ENCODE measurements around the gene YWHAQ.

The YWHAQ gene

DNA sequence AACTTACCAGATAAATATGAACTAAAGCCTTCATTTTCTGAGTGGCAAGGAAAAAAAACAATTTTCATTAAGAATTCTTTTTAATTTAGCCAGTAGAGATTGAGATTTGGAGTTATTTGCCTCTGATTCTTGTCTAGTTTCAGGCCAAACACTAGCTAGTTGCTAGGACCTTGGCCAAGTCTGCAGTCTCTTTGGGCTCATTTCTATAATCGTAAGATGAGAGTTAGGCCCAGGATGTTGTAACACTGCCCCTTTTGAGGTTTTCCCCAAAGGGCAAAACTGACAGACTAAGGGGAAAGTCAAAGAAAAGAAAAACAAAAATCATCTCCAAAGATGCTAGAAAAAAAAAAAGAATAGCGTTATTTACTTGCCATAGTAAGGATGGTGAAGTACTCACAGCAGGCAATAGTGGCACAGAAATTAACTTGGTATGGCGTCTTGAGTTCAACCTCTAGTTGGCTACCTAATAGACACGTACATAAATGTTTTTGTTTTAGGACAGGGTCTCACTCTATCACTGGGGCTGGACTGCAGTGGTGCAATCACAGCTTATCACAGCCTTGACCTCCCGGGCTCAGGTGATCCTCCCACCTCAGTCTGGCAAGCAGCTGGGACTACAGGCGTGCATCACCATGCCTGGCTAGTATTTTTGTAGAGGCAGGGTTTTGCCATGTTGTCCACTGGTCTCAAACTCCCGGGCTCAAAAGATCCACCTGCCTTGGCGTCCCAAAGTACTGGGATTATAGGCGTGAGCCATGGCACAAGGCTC lies 52.1 kb downstream of the YWHAQ start:
- DNase-seq: no peak

DNA sequence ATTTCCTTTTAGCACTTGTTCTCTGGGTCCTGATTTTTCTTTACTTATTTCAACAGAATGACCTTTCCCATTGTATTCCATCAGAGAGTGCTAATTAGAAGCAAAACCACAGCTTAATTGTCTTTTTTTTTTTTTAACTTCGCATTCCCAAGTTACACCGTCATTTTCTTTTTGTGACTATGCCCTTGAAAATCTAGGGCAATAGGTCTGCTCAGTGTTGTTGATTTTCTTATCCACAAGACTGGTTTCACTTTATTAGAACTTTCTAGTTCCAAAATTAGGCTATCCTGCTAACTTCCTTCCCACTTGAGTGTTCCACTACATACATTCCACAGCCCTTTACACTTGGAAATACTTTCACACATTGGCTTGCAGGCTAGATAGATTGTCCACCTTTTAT lies 56.5 kb downstream of the YWHAQ start:
- H3K36me3 ChIP-seq (ENCODE audit: control insufficient read depth, insufficient read depth, low read length): no peaks in the 10 kb centered on the region
- H3K4me1 ChIP-seq (ENCODE audit: control insufficient read depth, insufficient read depth, low read length, poor library complexity, severe bottlenecking): no peaks in the 10 kb centered on the region
- H3K9me3 ChIP-seq (ENCODE audit: control insufficient read depth, low read length): no peaks in the 10 kb centered on the region
- no peak overlapping the region for H3K27ac ChIP-seq (ENCODE audit: insufficient read depth, low read length, poor library complexity, severe bottlenecking)
- no peak overlapping the region for H3K4me3 ChIP-seq (ENCODE audit: insufficient read depth, low read depth, low read length, poor library complexity, severe bottlenecking)
- H3K27me3 ChIP-seq (replicated peaks; ENCODE audit: control insufficient read depth, insufficient read depth, low read length, poor library complexity, severe bottlenecking): no peaks in the 10 kb centered on the region
- no peak for DNase-seq

More for the DNA sequence above, 52.1 kb downstream of the YWHAQ start:
- H3K27me3 ChIP-seq (replicated peaks; ENCODE audit: control insufficient read depth, insufficient read depth, low read length, poor library complexity, severe bottlenecking): no peaks in the 10 kb centered on the region
- H3K9me3 ChIP-seq (ENCODE audit: control insufficient read depth, low read length): no peaks in the 10 kb centered on the region
- no peak overlapping the region for H3K27ac ChIP-seq (ENCODE audit: insufficient read depth, low read length, poor library complexity, severe bottlenecking)
- H3K4me3 ChIP-seq (ENCODE audit: insufficient read depth, low read depth, low read length, poor library complexity, severe bottlenecking): no peak overlapping the region
- H3K4me1 ChIP-seq (ENCODE audit: control insufficient read depth, insufficient read depth, low read length, poor library complexity, severe bottlenecking): no peaks in the 10 kb centered on the region
- H3K36me3 ChIP-seq (ENCODE audit: control insufficient read depth, insufficient read depth, low read length): peaks cover 1% of the 10 kb centered on the region

DNA sequence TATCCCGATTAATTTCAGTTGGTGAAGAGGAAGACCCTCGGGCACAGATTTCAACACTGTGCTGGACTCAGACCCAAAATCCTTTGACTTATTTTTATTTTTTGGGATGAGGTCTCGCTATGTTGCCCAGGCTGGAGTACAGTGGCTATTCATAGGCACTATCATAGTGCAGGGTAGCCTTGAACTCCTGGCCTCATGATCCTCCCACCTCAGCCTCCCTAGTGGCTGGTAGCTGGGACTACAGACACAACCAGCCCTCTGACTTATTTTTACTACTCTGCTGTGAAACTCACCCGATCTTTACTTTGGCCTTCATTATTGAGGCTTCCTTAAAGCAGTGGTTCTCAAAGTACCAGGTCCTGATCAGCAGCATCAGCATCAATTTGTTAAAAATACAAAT lies 57.0 kb downstream of the YWHAQ start:
- H3K36me3 ChIP-seq (ENCODE audit: control insufficient read depth, insufficient read depth, low read length): no peaks in the 10 kb centered on the region
- H3K9me3 ChIP-seq (ENCODE audit: control insufficient read depth, low read length): no peaks in the 10 kb centered on the region
- no peaks in the 10 kb centered on the region for H3K27me3 ChIP-seq (replicated peaks; ENCODE audit: control insufficient read depth, insufficient read depth, low read length, poor library complexity, severe bottlenecking)
- H3K4me3 ChIP-seq (ENCODE audit: insufficient read depth, low read depth, low read length, poor library complexity, severe bottlenecking): no peak overlapping the region
- no peaks in the 10 kb centered on the region for H3K4me1 ChIP-seq (ENCODE audit: control insufficient read depth, insufficient read depth, low read length, poor library complexity, severe bottlenecking)
- no peak for DNase-seq
- H3K27ac ChIP-seq (ENCODE audit: insufficient read depth, low read length, poor library complexity, severe bottlenecking): no peak overlapping the region

DNA sequence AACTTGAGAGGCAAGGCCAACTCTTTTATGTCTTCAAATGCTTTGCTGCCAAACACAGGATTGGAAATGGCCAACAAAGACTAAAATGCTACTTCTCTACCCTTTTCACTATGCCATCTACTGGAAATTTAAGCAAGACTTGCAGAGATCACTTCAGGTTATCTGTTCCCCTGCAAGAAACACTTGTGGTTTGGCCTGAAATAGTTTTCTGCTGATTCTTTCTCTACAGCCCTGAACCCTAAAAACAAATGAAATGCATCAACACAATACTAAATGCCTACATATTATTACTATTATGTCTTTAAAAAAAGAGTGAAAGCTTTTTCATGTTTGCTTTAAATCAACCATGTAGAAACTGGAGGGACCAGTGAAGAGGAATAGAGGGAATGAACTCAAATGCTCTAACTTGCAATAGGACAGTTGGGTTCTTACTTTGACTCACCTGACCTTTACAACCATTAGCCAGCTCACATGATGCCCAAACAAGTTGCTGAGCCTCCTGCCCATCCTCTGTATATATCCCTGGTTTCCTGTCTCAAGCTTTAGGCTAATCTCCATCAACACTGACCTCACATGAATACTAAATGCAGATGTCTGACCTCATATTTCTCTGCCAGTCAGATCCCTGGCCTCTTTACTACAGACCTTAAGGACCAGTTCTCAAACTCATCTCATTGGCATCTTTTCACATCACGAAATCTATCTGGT lies 57.6 kb downstream of the YWHAQ start:
- Histone ChIP-seq H3K4me1 (ENCODE audit: control insufficient read depth, insufficient read depth, low read length, poor library complexity, severe bottlenecking) (no peaks in the 10 kb centered on the region), H3K4me3 (ENCODE audit: insufficient read depth, low read depth, low read length, poor library complexity, severe bottlenecking) (no peak overlapping the region), H3K9me3 (ENCODE audit: control insufficient read depth, low read length) (no peaks in the 10 kb centered on the region), H3K27ac (ENCODE audit: insufficient read depth, low read length, poor library complexity, severe bottlenecking) (no peak overlapping the region), H3K27me3 (replicated peaks; ENCODE audit: control insufficient read depth, insufficient read depth, low read length, poor library complexity, severe bottlenecking) (no peaks in the 10 kb centered on the region), H3K36me3 (ENCODE audit: control insufficient read depth, insufficient read depth, low read length) (no peaks in the 10 kb centered on the region)
- DNase-seq: no peak

DNA sequence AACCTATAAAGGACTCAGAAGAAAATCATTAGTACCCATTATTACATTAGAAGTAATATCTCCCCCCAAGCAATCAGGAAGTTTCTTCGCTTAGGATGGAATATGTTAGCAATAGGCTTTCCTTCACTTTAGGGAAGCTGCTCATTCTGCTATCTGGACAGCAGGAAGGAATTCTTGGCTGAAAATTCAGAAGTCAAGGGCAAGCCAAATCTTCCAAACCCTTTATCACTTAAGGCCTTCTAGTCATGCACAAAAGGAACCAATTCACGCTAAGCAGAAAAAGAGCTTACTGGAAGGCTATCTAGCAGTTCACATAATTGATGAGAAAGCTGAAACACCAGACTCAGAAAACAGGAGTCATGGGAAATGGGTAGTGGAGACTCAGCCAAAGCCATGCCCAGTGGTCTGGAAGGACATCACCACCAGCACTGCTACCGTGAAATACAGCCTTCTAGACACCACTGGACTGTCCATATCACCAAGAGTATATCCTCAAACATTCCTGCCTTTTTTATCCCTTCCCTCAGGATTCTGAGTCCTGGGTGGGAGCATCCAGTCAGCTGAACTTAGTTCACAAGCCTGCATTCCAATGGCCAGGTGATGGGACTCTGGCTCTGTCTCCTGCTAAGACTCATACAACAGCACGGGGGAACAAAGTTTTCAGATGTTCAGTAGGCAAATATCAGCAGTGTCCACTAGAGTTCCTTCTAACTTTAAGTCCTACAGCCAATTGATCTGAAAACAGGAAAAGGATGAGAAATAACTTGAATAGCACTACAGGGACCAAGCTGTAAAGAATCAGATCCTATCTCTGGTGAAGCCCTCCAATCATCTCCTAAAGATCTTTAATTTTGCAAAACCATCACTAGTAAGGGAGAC lies 60.4 kb downstream of the YWHAQ start:
- H3K27me3 ChIP-seq (replicated peaks; ENCODE audit: control insufficient read depth, insufficient read depth, low read length, poor library complexity, severe bottlenecking): no peaks in the 10 kb centered on the region
- no peaks in the 10 kb centered on the region for H3K4me1 ChIP-seq (ENCODE audit: control insufficient read depth, insufficient read depth, low read length, poor library complexity, severe bottlenecking)
- no peaks in the 10 kb centered on the region for H3K36me3 ChIP-seq (ENCODE audit: control insufficient read depth, insufficient read depth, low read length)
- no peaks in the 10 kb centered on the region for H3K9me3 ChIP-seq (ENCODE audit: control insufficient read depth, low read length)
- DNase-seq: no peak
- H3K27ac ChIP-seq (ENCODE audit: insufficient read depth, low read length, poor library complexity, severe bottlenecking): no peak overlapping the region
- H3K4me3 ChIP-seq (ENCODE audit: insufficient read depth, low read depth, low read length, poor library complexity, severe bottlenecking): no peak overlapping the region

DNA sequence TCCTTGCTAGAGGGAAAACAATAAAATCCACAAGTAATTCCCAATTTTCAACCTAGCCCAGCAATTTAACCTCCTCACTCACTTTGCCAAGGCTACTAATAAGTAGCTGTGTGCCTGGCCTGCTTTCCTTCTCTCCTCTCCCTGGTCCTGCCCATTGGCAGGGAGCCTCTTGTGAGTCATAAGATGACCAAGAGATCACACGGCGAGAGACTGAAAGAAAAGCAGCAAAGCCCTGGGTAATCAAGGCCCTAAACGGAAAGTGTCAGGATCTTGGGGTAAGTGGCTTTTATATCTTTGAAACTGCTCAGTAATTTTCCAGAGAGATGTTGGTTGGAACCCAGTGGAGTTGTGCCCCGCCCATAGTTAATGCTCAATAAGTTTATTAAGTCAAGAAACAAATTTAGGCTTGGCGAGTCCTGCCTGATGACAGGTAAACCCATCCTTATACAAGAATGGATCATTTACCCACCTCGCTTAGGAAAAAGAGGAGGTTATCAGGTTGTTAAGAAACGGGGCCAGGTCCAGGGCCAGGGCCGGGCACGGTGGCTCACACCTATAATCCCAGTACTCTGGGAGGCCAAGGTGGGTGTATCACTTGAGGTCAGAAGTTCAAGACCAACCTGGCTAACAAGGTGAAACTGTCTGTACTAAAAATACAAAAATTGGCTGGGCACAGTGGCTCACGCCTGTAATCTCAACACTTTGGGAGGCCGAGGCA lies 65.2 kb downstream of the YWHAQ start:
- DNase-seq: no peak
- H3K27me3 ChIP-seq (replicated peaks; ENCODE audit: control insufficient read depth, insufficient read depth, low read length, poor library complexity, severe bottlenecking): no peaks in the 10 kb centered on the region
- H3K4me3 ChIP-seq (ENCODE audit: insufficient read depth, low read depth, low read length, poor library complexity, severe bottlenecking): no peak overlapping the region
- no peak overlapping the region for H3K27ac ChIP-seq (ENCODE audit: insufficient read depth, low read length, poor library complexity, severe bottlenecking)
- H3K4me1 ChIP-seq (ENCODE audit: control insufficient read depth, insufficient read depth, low read length, poor library complexity, severe bottlenecking): no peaks in the 10 kb centered on the region
- H3K9me3 ChIP-seq (ENCODE audit: control insufficient read depth, low read length): no peaks in the 10 kb centered on the region
- H3K36me3 ChIP-seq (ENCODE audit: control insufficient read depth, insufficient read depth, low read length): no peaks in the 10 kb centered on the region

DNA sequence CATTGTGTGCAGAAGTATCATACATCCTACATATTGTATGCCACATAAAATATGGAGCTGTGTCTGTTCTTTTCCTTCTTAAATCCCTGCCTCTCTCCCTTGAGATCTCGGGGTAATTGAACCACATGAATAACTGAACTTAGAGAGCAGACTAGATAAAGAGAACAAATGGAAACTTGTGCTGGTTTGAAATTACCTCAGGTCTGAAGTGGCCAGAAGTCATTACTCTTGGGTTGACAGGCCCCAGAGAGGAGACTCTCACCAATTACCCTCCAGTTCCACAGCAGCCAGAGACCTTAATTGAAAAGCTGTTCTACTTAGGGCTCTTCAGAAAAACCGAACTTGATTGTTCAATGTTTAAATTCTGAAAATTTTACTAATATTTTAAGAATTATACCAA lies 70.2 kb downstream of the YWHAQ start:
- H3K27me3 ChIP-seq (replicated peaks; ENCODE audit: control insufficient read depth, insufficient read depth, low read length, poor library complexity, severe bottlenecking): no peaks in the 10 kb centered on the region
- no peaks in the 10 kb centered on the region for H3K36me3 ChIP-seq (ENCODE audit: control insufficient read depth, insufficient read depth, low read length)
- H3K4me3 ChIP-seq (ENCODE audit: insufficient read depth, low read depth, low read length, poor library complexity, severe bottlenecking): no peak overlapping the region
- H3K9me3 ChIP-seq (ENCODE audit: control insufficient read depth, low read length): no peaks in the 10 kb centered on the region
- no peak overlapping the region for H3K27ac ChIP-seq (ENCODE audit: insufficient read depth, low read length, poor library complexity, severe bottlenecking)
- no peak for DNase-seq
- H3K4me1 ChIP-seq (ENCODE audit: control insufficient read depth, insufficient read depth, low read length, poor library complexity, severe bottlenecking): peaks cover 7% of the 10 kb centered on the region

DNA sequence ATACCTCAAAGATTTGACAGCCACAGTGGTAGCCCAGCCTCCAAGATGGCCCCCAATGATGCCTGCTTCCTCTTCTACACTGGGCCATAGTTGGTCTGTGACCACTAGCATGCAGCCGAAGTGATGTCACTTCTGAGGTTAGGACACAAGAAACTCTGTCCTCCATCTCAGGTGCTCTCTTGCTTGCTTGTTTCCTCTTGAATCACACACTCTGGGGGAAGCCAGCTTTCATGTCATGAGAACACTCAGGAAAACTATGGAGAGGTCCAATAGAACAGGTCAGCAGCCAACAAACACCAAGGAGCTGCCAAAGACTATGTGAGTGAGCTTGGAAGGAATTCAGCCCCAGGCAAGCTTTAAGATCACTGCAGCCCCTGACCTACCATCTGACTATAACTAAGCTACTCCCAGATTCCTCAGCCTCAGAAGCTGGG lies 71.8 kb downstream of the YWHAQ start:
- Histone ChIP-seq H3K9me3 (ENCODE audit: control insufficient read depth, low read length) (no peaks in the 10 kb centered on the region), H3K27me3 (replicated peaks; ENCODE audit: control insufficient read depth, insufficient read depth, low read length, poor library complexity, severe bottlenecking) (no peaks in the 10 kb centered on the region), H3K27ac (ENCODE audit: insufficient read depth, low read length, poor library complexity, severe bottlenecking) (no peak overlapping the region), H3K4me1 (ENCODE audit: control insufficient read depth, insufficient read depth, low read length, poor library complexity, severe bottlenecking) (peaks cover 8% of the 10 kb centered on the region), H3K36me3 (ENCODE audit: control insufficient read depth, insufficient read depth, low read length) (no peaks in the 10 kb centered on the region), H3K4me3 (ENCODE audit: insufficient read depth, low read depth, low read length, poor library complexity, severe bottlenecking) (no peak overlapping the region)
- DNase-seq: no peak

DNA sequence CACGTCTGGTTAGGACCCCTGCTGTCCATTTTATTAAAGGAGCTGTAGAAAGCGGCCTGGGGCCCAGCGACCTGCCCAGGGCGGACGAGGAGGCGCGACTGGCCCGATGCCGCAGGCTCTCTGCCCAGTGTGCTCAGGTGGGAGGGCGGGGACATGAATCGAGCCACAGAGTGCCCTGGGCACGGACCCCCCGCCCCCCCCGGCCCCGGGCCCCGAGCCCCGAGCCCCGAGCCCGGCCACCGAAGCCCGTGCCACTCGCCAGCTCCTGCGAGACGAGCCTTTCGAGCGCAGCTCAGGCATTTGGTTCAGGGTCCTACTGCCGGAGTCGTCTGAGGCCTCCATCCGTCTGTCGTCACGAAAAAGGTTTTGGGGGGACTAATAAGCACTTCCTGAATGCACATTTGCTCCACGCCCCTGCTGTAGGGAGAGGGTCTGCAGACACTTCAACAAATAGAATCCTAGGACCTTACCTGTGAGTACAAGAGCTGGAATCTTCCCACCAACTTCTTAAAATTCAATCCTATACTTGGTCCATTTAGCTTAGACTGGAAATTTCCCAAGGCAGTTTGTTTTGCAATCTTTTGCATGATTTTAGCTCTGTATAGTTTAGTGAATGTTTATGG lies 74.6 kb downstream of the YWHAQ start:
- Histone ChIP-seq H3K36me3 (ENCODE audit: control insufficient read depth, insufficient read depth, low read length) (no peaks in the 10 kb centered on the region), H3K4me1 (ENCODE audit: control insufficient read depth, insufficient read depth, low read length, poor library complexity, severe bottlenecking) (peaks cover 12% of the 10 kb centered on the region), H3K9me3 (ENCODE audit: control insufficient read depth, low read length) (no peaks in the 10 kb centered on the region), H3K4me3 (ENCODE audit: insufficient read depth, low read depth, low read length, poor library complexity, severe bottlenecking) (peak overlapping the region; percentile 80), H3K27me3 (replicated peaks; ENCODE audit: control insufficient read depth, insufficient read depth, low read length, poor library complexity, severe bottlenecking) (no peaks in the 10 kb centered on the region), H3K27ac (ENCODE audit: insufficient read depth, low read length, poor library complexity, severe bottlenecking) (peak overlapping the region; percentile 89)
- DNase-seq: peak in 1 of 3 donors; percentile 3
